Dedifferentiated amniotic fluid mesenchymal stem cell (primary cell): ENCODE results near the gene PAOX.
"Not testable (repeated sequence)": the region's sequence is repeated elsewhere in the genome, so short reads cannot be mapped to it uniquely, and the experiment has no call there.

Experiments
- DNase-seq: peaks from one replicate; pipeline ENCODE4 v3.0.0-alpha.2; 2016; ENCODE audit errors: extremely low spot score

PAOX gene

GRCh38 chr10:133385214-133385613 lies 6.2 kb downstream of the PAOX start:
- DNase-seq: no peak

- DNase-seq: not testable (repeated sequence)
Measured at GRCh38 chr10:133386951-133387350, 7.9 kb downstream of the PAOX start.

- DNase-seq: no peak
Measured at GRCh38 chr10:133388236-133388972, 9.3 kb downstream of the PAOX start.

- DNase-seq: no peak
Measured at GRCh38 chr10:133388973-133389818, 10.1 kb downstream of the PAOX start.

GRCh38 chr10:133390597-133391248 lies 11.7 kb downstream of the PAOX start:
- DNase-seq: no peak

GRCh38 chr10:133391249-133391635 lies 12.2 kb downstream of the PAOX start:
- DNase-seq: no peak

GRCh38 chr10:133391761-133392518 lies 12.9 kb downstream of the PAOX start:
- no peak for DNase-seq

- no peak for DNase-seq
Measured at GRCh38 chr10:133393401-133394063, 14.5 kb downstream of the PAOX start.

- DNase-seq: peak; percentile 89
Measured at GRCh38 chr10:133394064-133394663, 15.1 kb downstream of the PAOX start, which contains the start of gene MTG1. MTG1 (plus strand) TSS chr10:133394157; CDS start chr10:133394221, 64 bp downstream.

GRCh38 chr10:133394801-133395221 lies 15.7 kb downstream of the PAOX start:
- DNase-seq: no peak

GRCh38 chr10:133396035-133396624 lies 17.1 kb downstream of the PAOX start:
- no peak for DNase-seq

- no peak for DNase-seq
Measured at GRCh38 chr10:133397938-133398337, 18.9 kb downstream of the PAOX start.

GRCh38 chr10:133399123-133399601 lies 20.1 kb downstream of the PAOX start:
- no peak for DNase-seq

- DNase-seq: no peak
Measured at GRCh38 chr10:133400624-133401424, 21.8 kb downstream of the PAOX start.

GRCh38 chr10:133401500-133401899 lies 22.4 kb downstream of the PAOX start:
- no peak for DNase-seq

GRCh38 chr10:133401981-133402725 lies 23.1 kb downstream of the PAOX start:
- no peak for DNase-seq

- no peak for DNase-seq
Measured at GRCh38 chr10:133403359-133403758, 24.3 kb downstream of the PAOX start.

- DNase-seq: no peak
Measured at GRCh38 chr10:133403784-133404183, 24.7 kb downstream of the PAOX start.

- no peak for DNase-seq
Measured at GRCh38 chr10:133405272-133405671, 26.2 kb downstream of the PAOX start.
